Endothelial cell of umbilical vein (primary cell): Measurements from ENCODE around the gene COX7C. TPM values are rescaled to one million over a fixed set of nuclear protein-coding genes. Genes with fewer than 3 reads are reported as not detected.
"Not testable (repeated sequence)": the region's sequence is repeated elsewhere in the genome, so short reads cannot be mapped to it uniquely, and the experiment has no call there.

Experiments
- BruUV-seq: library from RNA; stranded (reverse); fragments of 400-500 nt; replicated peaks from 2 replicates; lab custom pipeline; 2021; lab: Mats Ljungman, UMichigan
- CTCF ChIA-PET: fragments of 300-600, 350-600 bp; sonication (Branson Sonifier 250); formaldehyde crosslinking; loops from one replicate; lab custom pipeline; 2021; ENCODE audit warnings: antibody characterized with exemption, inconsistent platforms; lab: Charles Lee
- POLR2A ChIA-PET: fragments of 300-600, 350-600 bp; sonication (Branson Sonifier 250); formaldehyde crosslinking; loops from one replicate; lab custom pipeline; 2021; ENCODE audit warnings: antibody characterized with exemption, inconsistent platforms; lab: Charles Lee
- DNase-seq: peaks from one replicate; pipeline ENCODE4 v3.0.0-alpha.2; 2011; ENCODE audit warnings: low read depth, low spot score
- FAIRE-seq: peaks from 2 replicates; lab custom pipeline; 2011; peaks lifted over from hg19 to GRCh38; lab: Jason Lieb, UNC
- H2AFZ ChIP-seq: 2 replicates; pipeline ENCODE4 v1.6.0; 2012; ENCODE audit warnings: low read depth, low read length, control low read depth, inconsistent platforms
- H3K27ac ChIP-seq: 2 replicates; pipeline ENCODE4 v1.5.1; 2011; ENCODE audit warnings: low read depth, mild to moderate bottlenecking, control low read depth, low read length, moderate library complexity; ENCODE audit not compliant: insufficient read depth
- H3K27me3 ChIP-seq, 2 experiments: 2 replicates each; pipeline versions ENCODE4 v1.6.0 to v1.6.1; 2011; ENCODE audit warnings: low read length in 2 of 2, mixed read lengths in 1 of 2; ENCODE audit not compliant: control insufficient read depth in 2 of 2, insufficient read depth in 2 of 2
- H3K36me3 ChIP-seq, 2 experiments: 2 replicates in 1 of 2; 3 replicates in 1 of 2; pipeline ENCODE4 v1.5.1; 2011; ENCODE audit warnings: low read length in 2 of 2, mild to moderate bottlenecking in 1 of 2, moderate library complexity in 1 of 2; ENCODE audit not compliant: control insufficient read depth in 2 of 2, insufficient read depth in 2 of 2; ENCODE audit errors: extremely low read depth in 1 of 2
- H3K4me1 ChIP-seq: 3 replicates; pipeline ENCODE4 v1.5.1; 2011; ENCODE audit warnings: mild to moderate bottlenecking, low read length; ENCODE audit not compliant: control insufficient read depth, insufficient read depth; ENCODE audit errors: extremely low read depth
- H3K4me2 ChIP-seq: 2 replicates; pipeline ENCODE4 v1.6.1; 2011; ENCODE audit warnings: low read length, control low read depth, mixed read lengths; ENCODE audit not compliant: insufficient read depth
- H3K4me3 ChIP-seq, 3 experiments: fragments of 200-600 bp in 1 of 3; sonication (generic), shearing (Covaris generic) in 1 of 3; replicated peaks in 1 of 3; 2 replicates each; pipeline ENCODE4 v1.5.1; 2011 to 2016; ENCODE audit warnings: control low read depth in 3 of 3, low read length in 3 of 3, mild to moderate bottlenecking in 2 of 3, inconsistent platforms in 1 of 3, low read depth in 1 of 3, moderate library complexity in 1 of 3; ENCODE audit not compliant: insufficient read depth in 1 of 3
- H3K79me2 ChIP-seq: 2 replicates; pipeline ENCODE4 v1.6.0; 2012; ENCODE audit warnings: low read length, inconsistent platforms; ENCODE audit not compliant: control insufficient read depth, insufficient read depth
- H3K9ac ChIP-seq: replicated peaks from 2 replicates; pipeline ENCODE3; 2011; ENCODE audit warnings: low read length, control low read depth; ENCODE audit not compliant: insufficient read depth; ENCODE audit errors: extremely low read depth
- H3K9me1 ChIP-seq: replicated peaks from 3 replicates; pipeline ENCODE4 v1.6.0; 2011; ENCODE audit warnings: mild to moderate bottlenecking, low read length; ENCODE audit not compliant: control insufficient read depth, insufficient read depth; ENCODE audit errors: extremely low read depth
- H3K9me3 ChIP-seq: replicated peaks from 2 replicates; pipeline ENCODE4 v1.5.1; 2012; ENCODE audit warnings: low read length, inconsistent platforms; ENCODE audit not compliant: control insufficient read depth, insufficient read depth
- H4K20me1 ChIP-seq: replicated peaks from 2 replicates; pipeline ENCODE3; 2011; ENCODE audit warnings: mild to moderate bottlenecking, low read length; ENCODE audit not compliant: control insufficient read depth, insufficient read depth; ENCODE audit errors: extremely low read depth
- CTCF ChIP-seq, 2 donors: IDR thresholded peaks; 1 replicate in 1 of 2; 2 replicates in 1 of 2; pipeline ENCODE4 v1.5.1; 2011; ENCODE audit warnings: low read length in 2 of 2, mild to moderate bottlenecking in 2 of 2, moderate library complexity in 2 of 2, control low read depth in 1 of 2, inconsistent platforms in 1 of 2, low read depth in 1 of 2; ENCODE audit not compliant: insufficient read depth in 1 of 2; ENCODE audit errors: extremely low read depth in 1 of 2
- EZH2 ChIP-seq: IDR thresholded peaks from 2 replicates; pipeline ENCODE4 v1.6.1; 2012; ENCODE audit warnings: borderline replicate concordance, low read depth, mild to moderate bottlenecking, moderate library complexity, low read length, inconsistent platforms; ENCODE audit not compliant: severe bottlenecking
- FOS ChIP-seq: IDR thresholded peaks from 2 replicates; pipeline ENCODE4 v1.6.1; 2011; ENCODE audit warnings: mild to moderate bottlenecking, low read length, moderate library complexity, borderline replicate concordance; ENCODE audit not compliant: insufficient read depth
- GATA2 ChIP-seq: IDR thresholded peaks from 2 replicates; pipeline ENCODE4 v1.7.0; 2011; ENCODE audit warnings: low read depth, mild to moderate bottlenecking, moderate library complexity, mixed read lengths, low read length; ENCODE audit not compliant: insufficient read length, insufficient read depth
- JUN ChIP-seq: IDR thresholded peaks from 2 replicates; pipeline ENCODE4 v1.6.1; 2011; ENCODE audit warnings: borderline replicate concordance, low read depth; ENCODE audit not compliant: insufficient read length, insufficient read depth
- MAX ChIP-seq: IDR thresholded peaks from 2 replicates; pipeline ENCODE4 v1.6.1; 2011; ENCODE audit not compliant: insufficient read depth, insufficient read length
- MYC ChIP-seq: IDR thresholded peaks from one replicate; pipeline ENCODE4 v1.6.1; 2011; ENCODE audit warnings: mild to moderate bottlenecking, low read depth, low read length
- POLR2A ChIP-seq: IDR thresholded peaks from 2 replicates; pipeline ENCODE4 v1.6.1; 2012; ENCODE audit warnings: low read depth, mild to moderate bottlenecking, control low read depth, low read length
- POLR2AphosphoS5 ChIP-seq: IDR thresholded peaks from 2 replicates; pipeline ENCODE4 v1.6.1; 2012; ENCODE audit warnings: low read depth, mild to moderate bottlenecking, control low read depth, low read length, moderate library complexity; ENCODE audit not compliant: insufficient read depth
- dilution Hi-C: fragments of 300-500 bp; cut with MboI; formaldehyde crosslinking; loops from one replicate; pipeline ENCODE4 v1.15.0; 2019; ENCODE audit warnings: low sequenced_read_pairs; ENCODE audit not compliant: extremely low pct_ligation_motif_present
- intact Hi-C: fragments of 100-400 bp; cut with micrococcal nuclease; formaldehyde crosslinking; loops from one replicate; pipeline ENCODE4 v1.10.0; 2022
- polyA plus RNA-seq, 4 experiments: library from polyadenylated mRNA; depleted of rRNA in 3 of 4; stranded (reverse) in 3 of 4; unstranded in 1 of 4; fragments of >200 nt; gene quantifications; 2 replicates each; pipeline versions ENCODE4 v1.2.1 to v1.2.3, GENCODE V29; 2011 to 2012; ENCODE audit warnings: missing spikeins in 1 of 4
- total RNA-seq: library from RNA; stranded (reverse); gene quantifications from 2 replicates; pipeline ENCODE4 v1.2.3, GENCODE V29; 2021

The COX7C gene
- total and polyA plus RNA-seq, 2 donors (not counting 3 experiments of a cell fraction or from before 2014, with no cell fraction given), result 383 to 476 TPM

- Histone ChIP-seq H2AFZ (no peak overlapping the region), H3K9me3 (no peaks in the 10 kb centered on the region), H3K79me2 (no peaks in the 10 kb centered on the region), H3K4me3 (no peak overlapping the region), H3K9me1 (no peaks in the 10 kb centered on the region), H3K36me3 (no peaks in the 10 kb centered on the region), H3K27ac (no peak overlapping the region), H3K9ac (no peak overlapping the region), H4K20me1 (no peaks in the 10 kb centered on the region), H3K27me3 (no peaks in the 10 kb centered on the region), H3K4me1 (no peaks in the 10 kb centered on the region), H3K4me2 (no peak overlapping the region)
- ChIA-PET CTCF (no interaction called here), POLR2A (interaction anchor here (0.6 kb wide), 1 partner anchor 31 kb away, joined by 4 read pairs; no protein-coding TSS in a partner anchor)
- DNase-seq (no peak), FAIRE-seq (no peak)
- TF ChIP-seq MYC (no peak), GATA2 (no peak), FOS (no peak), POLR2A (no peak), JUN (no peak), CTCF (IDR thresholded peaks at IDR 0.05; ENCODE audit: extremely low read depth in 1 of 2, insufficient read depth in 1 of 2, low read depth in 1 of 2, low read length in 2 of 2) (no peak), POLR2AphosphoS5 (no peak), MAX (no peak), EZH2 (no peak)
- BruUV-seq, result no TSS peak
- intact Hi-C loops, result no loop called here
- dilution Hi-C loops, result no loop called here
These were observed 32.2 kb downstream of the COX7C start for GRCh38 chr5:86649832-86650505.

- FAIRE-seq, H2AFZ ChIP-seq, BruUV-seq, CTCF ChIA-PET, H3K9me3 ChIP-seq, H3K9me1 ChIP-seq, H3K27me3 ChIP-seq, H3K27ac ChIP-seq, H3K4me2 ChIP-seq, DNase-seq, dilution Hi-C loops, H3K79me2 ChIP-seq, H4K20me1 ChIP-seq, H3K9ac ChIP-seq, H3K4me1 ChIP-seq, H3K4me3 ChIP-seq, intact Hi-C loops, H3K36me3 ChIP-seq, POLR2A ChIA-PET: not testable (repeated sequence)
These were observed 43.0 kb downstream of the COX7C start for GRCh38 chr5:86660771-86661170.
